Measurements from ENCODE around the gene CNPY3. TPM values are rescaled to one million over a fixed set of nuclear protein-coding genes. Genes with fewer than 3 reads are reported as not detected.

CNPY3 gene
- total RNA-seq, 1 experiment from 2014 or later = 56.0 TPM

DNA sequence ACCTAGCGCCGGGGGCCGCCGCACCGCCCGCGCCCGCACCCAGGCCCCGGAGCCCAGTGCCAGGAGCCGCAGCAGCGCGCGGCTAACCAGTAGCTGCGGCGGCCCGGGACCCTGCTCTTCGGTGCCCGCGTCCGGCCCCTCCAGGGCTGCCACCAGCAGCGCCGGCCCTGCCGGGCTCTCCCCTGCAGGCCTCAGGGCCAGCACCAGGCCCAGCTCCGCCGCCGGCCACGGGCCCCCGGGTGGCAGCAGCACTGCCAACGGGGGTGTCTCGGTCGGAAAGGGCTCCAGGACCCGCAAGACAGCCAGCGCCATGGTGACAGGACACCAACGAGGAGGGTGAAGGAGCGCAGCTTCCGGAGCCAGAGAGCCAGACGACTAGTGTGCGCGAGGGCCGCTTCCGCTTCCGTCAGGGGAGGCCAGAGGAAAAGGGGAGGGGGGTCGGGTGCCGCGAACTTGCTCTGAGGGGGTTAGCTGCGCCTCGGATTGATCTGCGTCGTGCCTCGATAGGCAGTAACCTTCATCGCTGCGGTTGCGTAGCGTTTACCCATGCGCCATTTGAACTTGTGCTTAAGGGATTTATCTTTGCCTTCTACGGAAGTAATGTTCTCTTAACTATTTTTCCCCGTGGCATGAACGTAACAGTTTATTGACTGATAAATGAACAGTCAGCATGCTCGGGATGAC lies 49.7 kb downstream of the CNPY3 start, which contains the start of gene PEX6:
PEX6 (minus strand) TSS at position 343 of the 684 bp plus-strand sequence; CDS start at position 312, 31 bp downstream.
- H3K9me3 Mint-ChIP-seq = no peaks in the 10 kb centered on the region
- H3K27ac ChIP-seq (ENCODE audit: insufficient read length, low read depth, low read length) = no peak within 1 kb of the TSS
- H4K8ac ChIP-seq (replicated peaks; ENCODE audit: insufficient read length, low read depth, low read length) = no peak within 1 kb of the TSS
- H3K18ac ChIP-seq (ENCODE audit: insufficient read length, low read depth, low read length) = no peak within 1 kb of the TSS
- TF ChIP-seq, protein P1, sequence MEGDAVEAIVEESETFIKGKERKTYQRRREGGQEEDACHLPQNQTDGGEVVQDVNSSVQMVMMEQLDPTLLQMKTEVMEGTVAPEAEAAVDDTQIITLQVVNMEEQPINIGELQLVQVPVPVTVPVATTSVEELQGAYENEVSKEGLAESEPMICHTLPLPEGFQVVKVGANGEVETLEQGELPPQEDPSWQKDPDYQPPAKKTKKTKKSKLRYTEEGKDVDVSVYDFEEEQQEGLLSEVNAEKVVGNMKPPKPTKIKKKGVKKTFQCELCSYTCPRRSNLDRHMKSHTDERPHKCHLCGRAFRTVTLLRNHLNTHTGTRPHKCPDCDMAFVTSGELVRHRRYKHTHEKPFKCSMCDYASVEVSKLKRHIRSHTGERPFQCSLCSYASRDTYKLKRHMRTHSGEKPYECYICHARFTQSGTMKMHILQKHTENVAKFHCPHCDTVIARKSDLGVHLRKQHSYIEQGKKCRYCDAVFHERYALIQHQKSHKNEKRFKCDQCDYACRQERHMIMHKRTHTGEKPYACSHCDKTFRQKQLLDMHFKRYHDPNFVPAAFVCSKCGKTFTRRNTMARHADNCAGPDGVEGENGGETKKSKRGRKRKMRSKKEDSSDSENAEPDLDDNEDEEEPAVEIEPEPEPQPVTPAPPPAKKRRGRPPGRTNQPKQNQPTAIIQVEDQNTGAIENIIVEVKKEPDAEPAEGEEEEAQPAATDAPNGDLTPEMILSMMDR (conservative IDR thresholded peaks at IDR 0.05) = no peak
- H3K4ac ChIP-seq (ENCODE audit: low read depth, low read length) = no peak within 1 kb of the TSS
- no peak within 1 kb of the TSS for H3K23ac ChIP-seq (ENCODE audit: insufficient read length, low read depth, low read length)
- H3K9ac ChIP-seq (ENCODE audit: extremely low read depth, insufficient read length, low read length) = peak within 1 kb of the TSS; percentile 69
- H4K91ac ChIP-seq (ENCODE audit: insufficient read length, low read depth, low read length) = no peak within 1 kb of the TSS
- peak within 1 kb of the TSS; percentile 76 for H3K4me2 ChIP-seq (ENCODE audit: insufficient read depth, insufficient read length, low read length)
- H3K56ac ChIP-seq (ENCODE audit: insufficient read length, low read depth, low read length) = no peak within 1 kb of the TSS
- no peaks in the 10 kb centered on the region for H3K79me1 ChIP-seq (ENCODE audit: insufficient read depth, low read depth, low read length, poor library complexity, severe bottlenecking)
- H3K4me1 Mint-ChIP-seq = peaks cover 16 to 22% of the 10 kb centered on the region in 2 experiments
- H3K4me1 ChIP-seq (ENCODE audit: insufficient read depth, low read length) = no peaks in the 10 kb centered on the region; the same call in 1 of the 2 replicates
- no peak within 1 kb of the TSS for H2BK12ac ChIP-seq (ENCODE audit: insufficient read length, low read depth, low read length)
- peak within 1 kb of the TSS; percentile 84 to 95 (median 85) for H3K27ac Mint-ChIP-seq
- H3K36me3 Mint-ChIP-seq (ENCODE audit: insufficient read depth in 1 of 3, low read depth in 3 of 3) = peaks cover 3 to 6% (median 4%) of the 10 kb centered on the region in 3 experiments; a peak in 4 of 7 replicates
- no CpG with 5 or more reads among the region's 59 CpGs for WGBS (ENCODE audit: extremely low coverage, insufficient read length, low lambda C conversion rate)
- no peaks in the 10 kb centered on the region for H3K9me3 ChIP-seq (ENCODE audit: control insufficient read depth, low read depth, low read length)
- H2AFZ ChIP-seq (ENCODE audit: low read length) = no peak within 1 kb of the TSS
- no peak within 1 kb of the TSS for H2AK5ac ChIP-seq (ENCODE audit: insufficient read length, low read length)
- H3T11ph ChIP-seq (ENCODE audit: low read length) = no peak within 1 kb of the TSS
- peak within 1 kb of the TSS; percentile 66; the same call in 1 of the 2 replicates for H3K14ac ChIP-seq (ENCODE audit: insufficient read depth, low read length)
- H4K20me1 ChIP-seq (ENCODE audit: control insufficient read depth, insufficient read depth, insufficient read length) = no peaks in the 10 kb centered on the region
- H3K23me2 ChIP-seq (ENCODE audit: insufficient read length, low read depth, low read length, poor library complexity, severe bottlenecking) = peaks cover 13% of the 10 kb centered on the region
- no peaks in the 10 kb centered on the region for H3K27me3 Mint-ChIP-seq (ENCODE audit: low read depth)
- no peak within 1 kb of the TSS for H2BK5ac ChIP-seq (ENCODE audit: insufficient read length, low read length)
- peak; percentile 96 for DNase-seq
- no peak within 1 kb of the TSS for H2BK120ac ChIP-seq (ENCODE audit: low read depth, low read length, poor library complexity, severe bottlenecking)
- H3K4me3 Mint-ChIP-seq = peak within 1 kb of the TSS; percentile 83 to 87
- H2BK15ac ChIP-seq (ENCODE audit: low read depth, low read length) = no peak within 1 kb of the TSS
- no peaks in the 10 kb centered on the region for H3K27me3 ChIP-seq (ENCODE audit: insufficient read depth, low read length)
- H2BK20ac ChIP-seq (ENCODE audit: low read depth, low read length, poor library complexity, severe bottlenecking) = no peak within 1 kb of the TSS
- H3K79me2 ChIP-seq (ENCODE audit: insufficient read depth, low read length) = no peaks in the 10 kb centered on the region
- no peak within 1 kb of the TSS for H4K5ac ChIP-seq (ENCODE audit: insufficient read length, low read depth, low read length)

All from H9 (cell line).